Central memory CD8-positive, alpha-beta T cell (primary cell): ENCODE data around the gene WDR91.
A peak's percentile ranks its signal among the peaks of the same experiment; 100 is the strongest.

Source experiments
- ATAC-seq: fragments of 150-1000 bp; cut with Tn5 transposase; replicated peaks from 2 replicates; pipeline ENCODE4 v1.10.0; 2022; ENCODE audit warnings: mild to moderate bottlenecking, moderate FRiP score, moderate number of reproducible peaks; ENCODE audit not compliant: poor library complexity, severe bottlenecking; ENCODE audit errors: extremely low read depth
- DNase-seq, 2 donors: peaks; one replicate each; pipeline ENCODE4 v3.0.0; 2021; ENCODE audit warnings: low spot score in 2 of 2
- H3K27ac Mint-ChIP-seq: one replicate; pipeline ENCODE4 v1.8.0; 2022; ENCODE audit warnings: low read depth, mild to moderate bottlenecking, moderate library complexity, mixed read lengths
- H3K27me3 Mint-ChIP-seq: one replicate; pipeline ENCODE4 v1.8.0; 2022; ENCODE audit warnings: mixed read lengths
- H3K36me3 Mint-ChIP-seq: one replicate; pipeline ENCODE4 v1.8.0; 2022; ENCODE audit warnings: mild to moderate bottlenecking, moderate library complexity, mixed read lengths; ENCODE audit not compliant: insufficient read depth
- H3K4me1 Mint-ChIP-seq: one replicate; pipeline ENCODE4 v1.8.0; 2022; ENCODE audit warnings: mixed read lengths
- H3K4me3 Mint-ChIP-seq: one replicate; pipeline ENCODE4 v1.8.0; 2022; ENCODE audit warnings: mild to moderate bottlenecking, moderate library complexity, mixed read lengths
- H3K9me3 Mint-ChIP-seq: one replicate; pipeline ENCODE4 v1.8.0; 2022; ENCODE audit warnings: mixed read lengths

Gene WDR91

DNA sequence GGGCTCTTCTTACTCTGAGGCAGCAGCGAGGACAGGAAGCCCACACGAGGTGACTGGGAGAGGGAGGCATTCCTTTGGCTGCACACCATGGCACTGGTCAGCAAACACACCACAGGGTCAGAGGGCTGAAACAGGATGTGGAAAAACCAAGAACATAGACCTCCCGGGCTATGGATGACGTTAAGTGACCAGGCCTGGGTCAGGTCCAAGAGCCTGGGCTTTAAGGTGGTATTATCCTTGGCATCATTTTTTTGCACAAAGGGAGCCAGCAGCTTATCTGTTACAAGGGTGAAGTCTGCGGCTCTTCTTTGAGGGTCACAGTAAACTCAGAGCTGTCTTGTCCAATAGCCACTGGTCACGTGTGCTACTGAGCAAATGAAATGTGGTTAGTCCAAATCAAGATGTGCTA is 7.0 kb downstream of the WDR91 start:
- no peak overlapping the region for H3K27ac Mint-ChIP-seq

DNA sequence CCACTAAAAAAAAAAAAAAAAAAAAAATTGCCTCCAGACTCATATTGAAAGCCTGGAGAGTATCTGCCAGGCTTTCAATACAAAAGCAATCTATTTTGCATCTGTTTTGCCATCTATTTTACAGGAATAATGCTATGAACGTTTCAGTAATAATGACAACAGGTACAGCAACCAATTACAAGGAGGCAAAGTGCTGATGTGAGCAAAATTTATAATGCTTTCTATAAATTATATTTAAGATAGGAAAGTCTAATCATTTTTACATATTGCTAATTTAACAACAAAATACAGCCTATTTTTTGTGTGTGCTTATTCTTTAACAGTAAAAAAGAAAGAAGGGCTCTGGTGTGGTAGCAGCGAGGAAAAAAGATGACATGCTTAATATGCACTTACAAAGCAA is 10.0 kb downstream of the WDR91 start:
- ATAC-seq (no peak), DNase-seq (no peak)
- Mint-ChIP-seq H3K27me3 (no peaks in the 10 kb centered on the region), H3K9me3 (no peaks in the 10 kb centered on the region), H3K36me3 (peaks cover 23% of the 10 kb centered on the region), H3K4me3 (no peak overlapping the region), H3K4me1 (peaks cover 9% of the 10 kb centered on the region), H3K27ac (no peak overlapping the region)

More for the DNA sequence above, 7.0 kb downstream of the WDR91 start:
- Mint-ChIP-seq H3K9me3 (no peaks in the 10 kb centered on the region), H3K4me3 (no peak overlapping the region), H3K4me1 (peaks cover 33% of the 10 kb centered on the region), H3K27me3 (no peaks in the 10 kb centered on the region), H3K36me3 (peaks cover 15% of the 10 kb centered on the region)
- DNase-seq (no peak), ATAC-seq (no peak)

DNA sequence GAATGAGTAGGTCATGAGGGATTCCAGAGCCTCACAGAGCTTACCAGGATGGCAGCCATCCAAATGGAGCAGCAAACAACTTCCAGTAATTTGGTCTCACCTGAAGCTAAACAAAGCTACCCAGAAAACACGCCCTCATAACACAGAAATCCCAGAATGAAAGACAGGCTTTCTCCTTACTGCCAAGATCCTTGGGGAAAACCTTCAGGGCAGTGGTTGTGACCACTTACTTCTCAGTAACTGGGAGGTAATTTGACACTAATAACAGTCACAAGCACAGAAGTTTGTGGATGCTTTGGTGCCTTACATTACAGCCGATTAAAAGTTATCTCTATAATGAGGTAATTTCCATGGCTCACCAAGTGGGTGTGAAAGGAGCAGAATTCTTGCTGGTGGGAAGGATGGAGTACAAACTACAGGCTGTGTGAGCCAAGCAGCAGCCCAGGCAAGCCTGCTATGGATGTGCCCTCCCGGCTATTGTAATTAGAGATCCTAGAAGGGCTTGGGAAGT is 10.4 kb downstream of the WDR91 start:
- DNase-seq (no peak), ATAC-seq (no peak)
- H3K27ac Mint-ChIP-seq = no peak overlapping the region
- H3K27me3 Mint-ChIP-seq = no peaks in the 10 kb centered on the region
- H3K9me3 Mint-ChIP-seq = no peaks in the 10 kb centered on the region
- H3K4me1 Mint-ChIP-seq = peaks cover 6% of the 10 kb centered on the region
- no peak overlapping the region for H3K4me3 Mint-ChIP-seq
- H3K36me3 Mint-ChIP-seq = peaks cover 25% of the 10 kb centered on the region

DNA sequence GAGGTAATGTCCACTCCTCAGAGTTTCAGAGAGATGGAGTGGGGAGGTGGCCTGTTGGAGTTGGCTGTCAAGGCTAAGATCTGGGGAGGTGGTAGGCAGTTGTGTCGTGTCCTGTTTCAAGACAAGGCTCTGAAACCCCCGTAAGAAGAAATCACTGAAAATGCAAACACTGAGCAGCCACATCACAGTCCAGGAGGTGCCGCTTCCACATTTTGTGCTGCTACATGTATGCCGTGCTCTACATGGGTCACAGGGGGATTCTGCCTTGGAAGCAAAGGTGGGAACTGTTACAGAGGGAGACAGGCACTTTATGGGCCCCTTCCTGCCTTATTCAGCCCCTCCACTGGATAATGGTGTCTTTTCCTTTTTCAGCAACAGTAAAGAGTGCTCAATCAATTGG is 11.9 kb downstream of the WDR91 start:
- H3K27ac Mint-ChIP-seq = no peak overlapping the region
- DNase-seq (no peak), ATAC-seq (no peak)
- H3K4me1 Mint-ChIP-seq = peaks cover 6% of the 10 kb centered on the region
- peaks cover 25% of the 10 kb centered on the region for H3K36me3 Mint-ChIP-seq
- no peaks in the 10 kb centered on the region for H3K9me3 Mint-ChIP-seq
- H3K27me3 Mint-ChIP-seq = no peaks in the 10 kb centered on the region
- no peak overlapping the region for H3K4me3 Mint-ChIP-seq

DNA sequence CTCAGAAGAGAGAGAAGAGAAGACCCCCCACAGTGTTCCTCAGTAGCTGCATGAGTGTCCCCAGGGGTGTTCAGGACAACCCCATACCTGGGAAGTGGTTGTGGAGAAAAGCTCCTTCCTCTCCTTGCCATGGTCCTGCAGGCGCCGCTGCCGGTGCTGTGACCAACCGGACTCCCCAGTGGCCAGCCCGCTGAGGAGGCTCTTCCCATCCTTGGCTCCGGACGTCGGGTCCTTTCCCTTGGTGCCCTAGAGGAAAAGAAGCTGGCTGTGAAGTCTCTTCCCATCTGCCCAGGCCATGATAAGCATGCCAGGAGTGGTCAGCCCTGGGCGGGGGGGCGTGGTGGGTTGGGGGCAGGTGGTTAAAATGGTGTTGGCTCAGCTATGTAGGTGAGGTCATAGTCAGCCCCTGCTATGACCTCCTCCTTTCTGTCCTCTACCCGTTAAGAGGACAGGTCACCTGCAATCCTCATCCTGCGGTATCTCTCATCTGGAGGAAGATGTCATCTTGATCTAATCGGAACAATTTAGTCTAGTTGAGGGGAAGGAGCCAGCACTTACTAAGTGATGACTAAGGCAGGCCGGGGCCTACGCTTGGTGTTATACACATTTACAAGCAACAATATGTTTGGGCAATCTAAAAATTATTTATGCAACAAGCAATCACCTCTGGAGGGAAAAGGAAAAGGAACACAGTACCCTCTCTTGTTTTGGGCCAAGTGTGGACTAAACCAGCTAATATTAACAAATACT is 13.2 kb downstream of the WDR91 start:
- ATAC-seq = no peak
- Mint-ChIP-seq H3K27me3 (no peaks in the 10 kb centered on the region), H3K4me1 (no peaks in the 10 kb centered on the region), H3K36me3 (peaks cover 33% of the 10 kb centered on the region), H3K9me3 (no peaks in the 10 kb centered on the region), H3K4me3 (no peak overlapping the region), H3K27ac (no peak overlapping the region)
- DNase-seq = no peak

DNA sequence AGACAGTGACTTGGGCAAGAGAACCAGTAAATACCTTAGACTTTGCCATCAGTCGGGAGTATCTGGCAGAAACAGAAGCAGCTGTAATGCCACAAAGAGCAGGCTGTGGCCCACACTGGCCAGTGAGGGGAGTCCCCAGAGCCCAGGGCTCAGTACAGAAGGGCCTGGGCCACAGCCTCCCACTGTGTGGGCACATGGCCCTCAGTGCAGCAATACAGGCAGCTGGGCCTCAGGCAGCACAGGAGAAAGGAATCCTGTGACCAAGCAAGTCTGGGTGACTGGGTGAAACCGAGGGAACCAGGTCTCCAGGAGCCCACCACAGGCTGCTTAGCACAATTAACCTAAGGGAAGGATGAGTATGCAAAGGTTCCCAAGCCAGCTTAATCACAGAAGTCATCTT is 14.0 kb downstream of the WDR91 start:
- DNase-seq = no peak
- Mint-ChIP-seq H3K36me3 (peaks cover 37% of the 10 kb centered on the region), H3K4me1 (no peaks in the 10 kb centered on the region), H3K27me3 (no peaks in the 10 kb centered on the region), H3K27ac (no peak overlapping the region), H3K4me3 (no peak overlapping the region), H3K9me3 (no peaks in the 10 kb centered on the region)
- no peak for ATAC-seq

DNA sequence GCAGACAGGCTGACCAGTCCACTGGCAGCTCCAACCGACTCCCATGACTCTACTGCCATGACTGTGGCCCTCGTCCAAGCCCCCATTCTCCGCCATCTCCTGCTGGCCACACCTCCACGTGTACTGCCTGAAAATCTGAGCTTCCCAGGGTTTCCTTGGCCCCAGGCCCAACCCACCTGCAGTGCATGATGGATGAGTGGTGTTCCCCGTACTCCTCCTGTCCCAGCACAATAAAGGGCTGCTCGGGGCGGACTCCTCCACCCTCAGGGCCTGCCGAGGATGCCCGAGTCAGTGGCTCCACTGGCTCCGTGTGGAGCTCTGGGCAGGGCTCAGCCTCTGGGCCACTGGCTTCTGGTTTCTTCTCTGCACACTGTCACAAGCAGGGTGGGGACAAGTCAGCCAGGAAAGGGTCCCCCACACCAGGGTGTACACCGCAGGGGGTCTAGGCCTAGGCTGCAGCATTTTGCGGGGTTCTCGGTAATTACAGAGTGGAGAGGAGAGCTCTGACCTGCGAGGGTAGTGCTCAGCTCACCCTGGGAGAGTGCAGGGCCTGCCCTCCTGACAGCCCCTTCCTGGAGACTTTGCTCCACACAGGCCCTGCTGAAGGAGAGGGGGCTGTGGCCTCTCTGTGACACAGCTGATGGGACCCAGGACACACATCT is 15.2 kb downstream of the WDR91 start:
- Mint-ChIP-seq H3K9me3 (no peaks in the 10 kb centered on the region), H3K4me1 (no peaks in the 10 kb centered on the region), H3K27ac (peak overlapping the region; percentile 22), H3K27me3 (no peaks in the 10 kb centered on the region), H3K4me3 (no peak overlapping the region), H3K36me3 (peaks cover 40% of the 10 kb centered on the region)
- ATAC-seq (no peak), DNase-seq (no peak)

DNA sequence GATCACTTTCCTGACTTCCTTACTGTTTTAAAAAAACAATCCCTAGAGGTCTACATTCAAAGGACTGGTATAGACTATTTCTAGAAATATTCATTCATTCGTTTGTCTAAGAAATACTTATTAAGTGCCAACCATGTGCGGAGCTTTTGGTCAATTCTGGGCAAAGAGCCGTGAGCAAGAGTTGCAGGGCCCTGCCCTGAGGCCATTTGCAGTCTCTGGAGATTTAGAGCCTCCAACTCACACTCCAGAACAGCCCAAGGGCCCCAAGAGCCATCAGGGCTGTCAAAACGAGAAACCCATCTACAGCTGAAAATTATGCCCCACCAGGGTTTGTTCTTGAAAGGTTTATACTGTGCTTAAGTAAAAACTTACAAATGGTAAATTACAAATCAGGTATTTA is 16.2 kb downstream of the WDR91 start:
- Mint-ChIP-seq H3K9me3 (no peaks in the 10 kb centered on the region), H3K4me1 (no peaks in the 10 kb centered on the region), H3K4me3 (no peak overlapping the region), H3K27ac (no peak overlapping the region), H3K36me3 (peaks cover 40% of the 10 kb centered on the region), H3K27me3 (no peaks in the 10 kb centered on the region)
- no peak for ATAC-seq
- DNase-seq = no peak

DNA sequence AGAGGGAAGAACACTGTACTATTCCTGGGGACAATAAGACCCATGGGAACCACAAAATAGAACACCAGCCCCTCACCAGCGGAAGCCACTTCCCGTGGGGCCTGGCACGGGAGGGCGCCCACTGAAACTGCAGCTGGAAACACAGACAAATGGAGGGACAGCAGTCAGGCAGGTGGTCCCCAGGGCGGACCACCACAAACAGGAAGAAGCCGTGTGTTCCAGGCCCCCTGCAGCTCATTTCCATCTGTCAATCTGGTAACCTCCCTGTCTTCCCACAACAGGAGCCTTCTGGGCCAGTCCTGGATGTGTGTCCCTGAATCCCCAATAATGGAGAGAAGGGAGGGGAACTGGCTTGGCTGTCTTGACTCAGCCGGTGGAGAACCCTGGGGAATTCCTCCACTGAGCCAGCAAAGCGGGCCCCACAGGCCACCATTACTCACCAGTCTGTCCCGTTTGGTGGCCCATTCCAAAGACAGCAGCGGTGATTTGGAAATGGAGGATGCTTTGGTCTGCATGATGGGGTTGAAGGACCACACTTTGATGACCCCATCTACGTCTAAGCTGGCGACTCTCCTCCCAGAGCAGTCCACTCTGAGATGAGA is 16.7 kb downstream of the WDR91 start:
- DNase-seq (no peak), ATAC-seq (no peak)
- no peak overlapping the region for H3K27ac Mint-ChIP-seq
- H3K4me1 Mint-ChIP-seq = no peaks in the 10 kb centered on the region
- H3K27me3 Mint-ChIP-seq = no peaks in the 10 kb centered on the region
- no peaks in the 10 kb centered on the region for H3K9me3 Mint-ChIP-seq
- no peak overlapping the region for H3K4me3 Mint-ChIP-seq
- peaks cover 39% of the 10 kb centered on the region for H3K36me3 Mint-ChIP-seq

DNA sequence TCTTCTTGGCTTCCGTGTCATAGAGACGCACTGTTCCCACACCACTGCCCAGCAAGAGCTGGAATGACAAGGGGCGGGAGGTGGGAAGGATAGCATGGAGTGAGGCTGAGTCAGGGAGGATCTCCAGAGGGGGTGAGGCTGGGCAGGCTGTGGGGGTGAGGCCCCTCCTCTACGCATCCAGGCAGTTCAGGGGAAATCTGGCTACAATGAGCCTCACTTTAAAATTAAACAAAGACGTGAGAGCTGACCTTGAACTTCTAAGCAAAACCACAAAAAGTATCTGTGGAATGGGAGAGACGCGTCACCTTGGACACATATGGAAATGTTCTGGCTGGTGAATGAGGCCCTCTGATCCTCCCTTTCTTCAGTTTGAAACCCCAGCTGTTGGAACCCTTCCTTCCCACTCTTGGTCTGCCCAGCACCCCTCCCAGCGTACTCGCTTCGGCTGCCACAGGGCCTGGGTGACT is 17.7 kb downstream of the WDR91 start:
- H3K36me3 Mint-ChIP-seq = peaks cover 36% of the 10 kb centered on the region
- no peak for DNase-seq
- ATAC-seq = no peak
- no peak overlapping the region for H3K4me3 Mint-ChIP-seq
- H3K4me1 Mint-ChIP-seq = no peaks in the 10 kb centered on the region
- H3K27ac Mint-ChIP-seq = no peak overlapping the region
- no peaks in the 10 kb centered on the region for H3K27me3 Mint-ChIP-seq
- H3K9me3 Mint-ChIP-seq = no peaks in the 10 kb centered on the region

DNA sequence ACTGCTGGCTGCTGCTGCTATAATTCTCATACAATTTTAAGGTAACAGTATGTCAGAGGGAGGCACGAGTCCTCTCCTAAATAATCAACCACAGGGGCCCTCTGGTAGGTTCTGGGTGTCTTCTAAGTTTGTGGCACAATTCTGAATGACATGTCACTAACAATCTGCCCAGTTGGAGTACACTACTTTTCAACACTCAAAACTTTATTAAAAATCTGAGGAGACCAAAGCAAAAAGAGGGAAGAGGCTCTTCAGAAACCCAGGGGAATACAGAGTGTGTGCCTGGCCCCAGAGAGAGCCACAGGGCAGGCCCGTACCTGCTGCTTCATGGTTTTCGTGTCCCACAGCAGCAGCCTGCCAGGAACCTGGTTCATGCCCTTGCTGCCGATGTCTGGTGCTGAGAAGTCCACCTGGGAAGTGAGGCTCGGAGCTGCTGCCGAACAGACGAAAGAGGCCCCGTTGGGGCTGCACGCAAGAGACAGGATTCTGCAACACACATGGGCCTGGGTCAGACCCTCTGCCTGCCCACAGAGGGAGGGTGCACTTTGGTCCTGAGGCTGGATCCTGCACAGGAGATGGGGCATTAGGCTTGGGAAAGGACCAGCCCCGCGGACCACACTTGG is 18.3 kb downstream of the WDR91 start:
- Mint-ChIP-seq H3K27me3 (no peaks in the 10 kb centered on the region), H3K4me1 (no peaks in the 10 kb centered on the region), H3K9me3 (no peaks in the 10 kb centered on the region), H3K36me3 (peaks cover 33% of the 10 kb centered on the region), H3K27ac (no peak overlapping the region), H3K4me3 (no peak overlapping the region)
- no peak for ATAC-seq
- no peak for DNase-seq

DNA sequence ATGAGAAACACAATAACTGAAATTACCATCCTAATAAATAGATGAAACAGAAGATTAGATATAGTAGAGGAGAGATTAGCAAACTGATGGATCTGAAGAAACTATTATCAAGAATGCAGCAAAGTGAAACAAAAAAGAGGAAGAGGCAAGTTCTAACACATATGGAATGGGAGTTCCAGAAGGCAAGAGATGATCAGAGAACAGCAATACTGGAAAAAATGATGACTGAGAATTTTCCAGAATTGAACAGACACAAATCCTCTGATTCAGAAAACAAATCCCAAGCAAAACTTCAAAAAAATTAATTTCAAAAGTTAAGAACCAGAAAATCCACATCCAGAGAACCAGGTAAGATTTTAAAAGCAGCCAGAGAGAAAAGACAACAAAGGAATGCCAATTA is 20.6 kb downstream of the WDR91 start:
- ATAC-seq (no peak), DNase-seq (no peak)
- Mint-ChIP-seq H3K4me1 (no peaks in the 10 kb centered on the region), H3K4me3 (no peak overlapping the region), H3K27me3 (no peaks in the 10 kb centered on the region), H3K27ac (no peak overlapping the region), H3K36me3 (peaks cover 35% of the 10 kb centered on the region), H3K9me3 (no peaks in the 10 kb centered on the region)
